H9 (cell line): Measurements from ENCODE around the gene DPP3. TPM values are rescaled to one million over a fixed set of nuclear protein-coding genes. Genes with fewer than 3 reads are reported as not detected.

Experiments
- DNase-seq: peaks from one replicate; pipeline ENCODE4 v3.0.0-alpha.2; 2017
- H2AFZ ChIP-seq: one replicate; pipeline ENCODE4 v1.6.1; 2013; ENCODE audit warnings: mild to moderate bottlenecking, low read length, control low read depth, moderate library complexity
- H2AK5ac ChIP-seq: 2 replicates; pipeline ENCODE4 v1.6.1; 2013; ENCODE audit warnings: low read length, control low read depth, mixed read lengths; ENCODE audit not compliant: insufficient read length
- H2BK120ac ChIP-seq: one replicate; pipeline ENCODE4 v1.6.1; 2013; ENCODE audit warnings: low read depth, mild to moderate bottlenecking, low read length, control low read depth, inconsistent platforms; ENCODE audit not compliant: poor library complexity, severe bottlenecking
- H2BK12ac ChIP-seq: 2 replicates; pipeline ENCODE4 v1.6.1; 2013; ENCODE audit warnings: low read length, control low read depth, mixed read lengths, low read depth; ENCODE audit not compliant: insufficient read length
- H2BK15ac ChIP-seq: 2 replicates; pipeline ENCODE4 v1.6.1; 2013; ENCODE audit warnings: low read depth, low read length, control low read depth
- H2BK20ac ChIP-seq: one replicate; pipeline ENCODE4 v1.6.1; 2013; ENCODE audit warnings: low read depth, mild to moderate bottlenecking, low read length, control low read depth, inconsistent platforms; ENCODE audit not compliant: poor library complexity, severe bottlenecking
- H2BK5ac ChIP-seq: 2 replicates; pipeline ENCODE4 v1.6.1; 2013; ENCODE audit warnings: low read length, control low read depth, mixed read lengths; ENCODE audit not compliant: insufficient read length
- H3K14ac ChIP-seq: 2 replicates; pipeline ENCODE4 v1.6.1; 2013; ENCODE audit warnings: low read length, control low read depth; ENCODE audit not compliant: insufficient read depth
- H3K18ac ChIP-seq: 2 replicates; pipeline ENCODE4 v1.6.1; 2013; ENCODE audit warnings: low read depth, mild to moderate bottlenecking, mixed read lengths, low read length, control low read depth; ENCODE audit not compliant: insufficient read length
- H3K23ac ChIP-seq: 2 replicates; pipeline ENCODE4 v1.6.1; 2013; ENCODE audit warnings: low read length, control low read depth, mixed read lengths, low read depth; ENCODE audit not compliant: insufficient read length
- H3K23me2 ChIP-seq: 2 replicates; pipeline ENCODE4 v1.6.1; 2013; ENCODE audit warnings: low read depth, mild to moderate bottlenecking, mixed read lengths, low read length, control low read depth; ENCODE audit not compliant: insufficient read length, poor library complexity, severe bottlenecking
- H3K27ac ChIP-seq: 2 replicates; pipeline ENCODE4 v1.5.1; 2013; ENCODE audit warnings: low read length, control low read depth, mixed read lengths, low read depth; ENCODE audit not compliant: insufficient read length
- H3K27me3 ChIP-seq: 2 replicates; pipeline ENCODE4 v1.6.1; 2013; ENCODE audit warnings: low read length, control low read depth, inconsistent platforms; ENCODE audit not compliant: insufficient read depth
- H3K4ac ChIP-seq: 2 replicates; pipeline ENCODE4 v1.6.1; 2013; ENCODE audit warnings: low read depth, mild to moderate bottlenecking, control low read depth, inconsistent platforms, low read length, moderate library complexity
- H3K4me1 ChIP-seq: 2 replicates; pipeline ENCODE4 v1.6.1; 2013; ENCODE audit warnings: low read length, control low read depth, inconsistent platforms; ENCODE audit not compliant: insufficient read depth
- H3K4me2 ChIP-seq: 2 replicates; pipeline ENCODE4 v1.6.1; 2013; ENCODE audit warnings: low read length, control low read depth, mixed read lengths; ENCODE audit not compliant: insufficient read length, insufficient read depth
- H3K56ac ChIP-seq: 2 replicates; pipeline ENCODE4 v1.6.1; 2013; ENCODE audit warnings: low read depth, mild to moderate bottlenecking, mixed read lengths, low read length, control low read depth; ENCODE audit not compliant: insufficient read length
- H3K79me1 ChIP-seq: 2 replicates; pipeline ENCODE4 v1.6.1; 2013; ENCODE audit warnings: low read depth, mild to moderate bottlenecking, moderate library complexity, low read length, control low read depth, inconsistent platforms; ENCODE audit not compliant: insufficient read depth, poor library complexity, severe bottlenecking
- H3K79me2 ChIP-seq: 2 replicates; pipeline ENCODE4 v1.6.1; 2013; ENCODE audit warnings: low read length, control low read depth, inconsistent platforms; ENCODE audit not compliant: insufficient read depth
- H3K9ac ChIP-seq: 2 replicates; pipeline ENCODE4 v1.6.1; 2013; ENCODE audit warnings: low read length, control low read depth, mixed read lengths; ENCODE audit not compliant: insufficient read length; ENCODE audit errors: extremely low read depth
- H3K9me3 ChIP-seq: one replicate; pipeline ENCODE4 v1.6.1; 2013; ENCODE audit warnings: low read depth, low read length, inconsistent platforms; ENCODE audit not compliant: control insufficient read depth
- H3T11ph ChIP-seq: one replicate; pipeline ENCODE4 v1.6.1; 2013; ENCODE audit warnings: mild to moderate bottlenecking, low read length, control low read depth, inconsistent platforms
- H4K20me1 ChIP-seq: one replicate; pipeline ENCODE4 v1.6.1; 2013; ENCODE audit not compliant: control insufficient read depth, insufficient read length, insufficient read depth
- H4K5ac ChIP-seq: 2 replicates; pipeline ENCODE4 v1.6.1; 2013; ENCODE audit warnings: low read depth, mild to moderate bottlenecking, mixed read lengths, low read length, control low read depth; ENCODE audit not compliant: insufficient read length
- H4K8ac ChIP-seq: replicated peaks from 2 replicates; pipeline ENCODE4 v1.6.1; 2013; ENCODE audit warnings: low read length, control low read depth, mixed read lengths, low read depth; ENCODE audit not compliant: insufficient read length
- H4K91ac ChIP-seq: 2 replicates; pipeline ENCODE4 v1.6.1; 2013; ENCODE audit warnings: low read depth, mild to moderate bottlenecking, moderate library complexity, mixed read lengths, low read length, control low read depth; ENCODE audit not compliant: insufficient read length
- H3K27ac Mint-ChIP-seq, 3 experiments: 2 replicates in 2 of 3; 3 replicates in 1 of 3; pipeline ENCODE4 v1.8.0; 2020 to 2021; ENCODE audit warnings: mixed read lengths in 3 of 3, mild to moderate bottlenecking in 1 of 3, moderate library complexity in 1 of 3
- H3K27me3 Mint-ChIP-seq: 2 replicates; pipeline ENCODE4 v1.8.0; 2021; ENCODE audit warnings: low read depth, mild to moderate bottlenecking, moderate library complexity, mixed read lengths
- H3K36me3 Mint-ChIP-seq, 3 experiments: 2 replicates in 2 of 3; 3 replicates in 1 of 3; pipeline ENCODE4 v1.8.0; 2020 to 2021; ENCODE audit warnings: low read depth in 3 of 3, mixed read lengths in 3 of 3; ENCODE audit not compliant: insufficient read depth in 1 of 3
- H3K4me1 Mint-ChIP-seq, 2 experiments: 2 replicates each; pipeline ENCODE4 v1.8.0; 2020; ENCODE audit warnings: mixed read lengths in 2 of 2
- H3K4me3 Mint-ChIP-seq, 2 experiments: 2 replicates in 1 of 2; 3 replicates in 1 of 2; pipeline ENCODE4 v1.8.0; 2020 to 2021; ENCODE audit warnings: mild to moderate bottlenecking in 2 of 2, mixed read lengths in 2 of 2, moderate library complexity in 1 of 2
- H3K9me3 Mint-ChIP-seq, 2 experiments: 2 replicates in 1 of 2; 3 replicates in 1 of 2; pipeline ENCODE4 v1.8.0; 2020; ENCODE audit warnings: mild to moderate bottlenecking in 2 of 2, mixed read lengths in 2 of 2, moderate library complexity in 1 of 2
- WGBS: extraction: QIAGEN DNeasy Blood & Tissue Kit; methylation state at CpG from one replicate; pipeline ENCODE4 v1.1.7; 2013; ENCODE audit warnings: missing lambda C conversion rate, low lambda C conversion rate, mixed read lengths; ENCODE audit not compliant: insufficient read length; ENCODE audit errors: extremely low coverage; 5-methylcytosine and 5-hydroxymethylcytosine counted together
- total RNA-seq: library from RNA; stranded (reverse); gene quantifications from 2 replicates; pipeline ENCODE4 v1.2.1, GENCODE V29; 2021
- TF ChIP-seq, protein P1 (sequence below): fragments of 200-600 bp; sonication (generic); conservative IDR thresholded peaks from 3 replicates; pipeline ENCODE4 v1.8.0; 2021; ENCODE audit warnings: antibody characterized with exemption, mild to moderate bottlenecking

Gene DPP3
- total RNA-seq, 1 experiment from 2014 or later: 85.3 TPM

DNA sequence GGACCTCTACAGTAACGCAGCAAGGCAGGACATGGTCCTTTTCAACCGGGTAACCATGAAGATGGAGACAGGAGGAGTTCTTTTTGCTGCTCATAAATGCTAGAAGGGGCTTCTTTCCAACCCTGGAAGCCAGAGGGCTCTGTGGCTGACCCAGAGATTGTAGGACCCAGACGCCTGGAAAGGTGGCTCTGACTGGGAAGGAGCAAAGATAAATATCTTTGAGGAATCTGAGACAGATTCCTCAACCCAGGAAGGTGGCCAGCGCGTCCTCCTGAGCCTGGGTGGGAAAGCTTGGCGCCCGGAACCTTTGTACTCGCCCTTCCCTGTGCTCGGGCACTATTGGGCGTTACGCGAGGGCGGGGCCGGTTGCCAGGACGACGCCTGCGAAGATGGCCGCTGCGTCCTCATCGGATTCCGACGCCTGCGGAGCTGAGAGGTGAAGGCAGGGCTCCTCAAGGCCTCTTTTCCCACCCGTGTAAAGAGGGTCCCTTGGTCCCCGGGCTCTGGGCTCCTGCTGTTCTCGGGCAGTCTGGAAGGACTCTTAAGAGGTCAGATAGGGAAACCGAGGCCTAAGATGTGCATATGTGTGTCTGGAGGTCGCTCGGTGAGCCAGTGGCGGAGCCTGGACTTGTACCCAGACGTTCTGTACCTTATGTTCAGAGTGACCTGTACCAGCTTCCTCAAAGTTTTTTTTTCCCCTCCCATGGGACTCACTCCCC lies 30.2 kb downstream of the DPP3 start, which contains the start of gene BBS1:
Gene BBS1 (plus strand): TSS at position 365 of the 719 bp plus-strand sequence. CDS start 25 bp downstream, at position 390.
- no peak within 1 kb of the TSS for H3K23ac ChIP-seq
- H2BK12ac ChIP-seq: no peak within 1 kb of the TSS
- H3K27me3 ChIP-seq: no peaks in the 10 kb centered on the region
- no peak within 1 kb of the TSS for H2BK5ac ChIP-seq
- H3K23me2 ChIP-seq: peaks cover 7% of the 10 kb centered on the region
- H4K20me1 ChIP-seq: no peaks in the 10 kb centered on the region
- Mint-ChIP-seq H3K27me3 (no peaks in the 10 kb centered on the region), H3K9me3 (no peaks in the 10 kb centered on the region), H3K36me3 (peaks cover 0 to 27% (median 6%) of the 10 kb centered on the region in 3 experiments; a peak in 5 of 7 replicates), H3K4me1 (peaks cover 9 to 10% of the 10 kb centered on the region in 2 experiments), H3K4me3 (peak within 1 kb of the TSS; percentile 95 to 97), H3K27ac (peak within 1 kb of the TSS; percentile 77 to 97 (median 87))
- H3K18ac ChIP-seq: no peak within 1 kb of the TSS
- no peaks in the 10 kb centered on the region for H3K79me2 ChIP-seq
- no peak within 1 kb of the TSS for H2BK15ac ChIP-seq
- DNase-seq: peak; percentile 88
- H4K5ac ChIP-seq: no peak within 1 kb of the TSS
- no peak within 1 kb of the TSS for H2AK5ac ChIP-seq
- H3K4ac ChIP-seq: no peak within 1 kb of the TSS
- no peak within 1 kb of the TSS for H3K27ac ChIP-seq
- no peaks in the 10 kb centered on the region for H3K79me1 ChIP-seq
- no peaks in the 10 kb centered on the region for H3K9me3 ChIP-seq
- no peak within 1 kb of the TSS for H2BK120ac ChIP-seq
- H2BK20ac ChIP-seq: no peak within 1 kb of the TSS
- TF ChIP-seq, protein P1, sequence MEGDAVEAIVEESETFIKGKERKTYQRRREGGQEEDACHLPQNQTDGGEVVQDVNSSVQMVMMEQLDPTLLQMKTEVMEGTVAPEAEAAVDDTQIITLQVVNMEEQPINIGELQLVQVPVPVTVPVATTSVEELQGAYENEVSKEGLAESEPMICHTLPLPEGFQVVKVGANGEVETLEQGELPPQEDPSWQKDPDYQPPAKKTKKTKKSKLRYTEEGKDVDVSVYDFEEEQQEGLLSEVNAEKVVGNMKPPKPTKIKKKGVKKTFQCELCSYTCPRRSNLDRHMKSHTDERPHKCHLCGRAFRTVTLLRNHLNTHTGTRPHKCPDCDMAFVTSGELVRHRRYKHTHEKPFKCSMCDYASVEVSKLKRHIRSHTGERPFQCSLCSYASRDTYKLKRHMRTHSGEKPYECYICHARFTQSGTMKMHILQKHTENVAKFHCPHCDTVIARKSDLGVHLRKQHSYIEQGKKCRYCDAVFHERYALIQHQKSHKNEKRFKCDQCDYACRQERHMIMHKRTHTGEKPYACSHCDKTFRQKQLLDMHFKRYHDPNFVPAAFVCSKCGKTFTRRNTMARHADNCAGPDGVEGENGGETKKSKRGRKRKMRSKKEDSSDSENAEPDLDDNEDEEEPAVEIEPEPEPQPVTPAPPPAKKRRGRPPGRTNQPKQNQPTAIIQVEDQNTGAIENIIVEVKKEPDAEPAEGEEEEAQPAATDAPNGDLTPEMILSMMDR: no peak
- no peak within 1 kb of the TSS for H3K14ac ChIP-seq
- no peak within 1 kb of the TSS for H4K8ac ChIP-seq
- H3T11ph ChIP-seq: no peak within 1 kb of the TSS
- peak within 1 kb of the TSS; percentile 98 for H3K4me2 ChIP-seq
- H3K9ac ChIP-seq: peak within 1 kb of the TSS; percentile 31
- H2AFZ ChIP-seq: no peak within 1 kb of the TSS
- WGBS: no CpG with 5 or more reads among the region's 31 CpGs
- no peak within 1 kb of the TSS for H4K91ac ChIP-seq
- H3K4me1 ChIP-seq: no peaks in the 10 kb centered on the region
- H3K56ac ChIP-seq: no peak within 1 kb of the TSS
